Measurements from ENCODE around the gene CCL17. TPM values are rescaled to one million over a fixed set of nuclear protein-coding genes. Genes with fewer than 3 reads are reported as not detected.

CCL17 gene
- total RNA-seq, 1 donor from 2014 or later = not detected

DNA sequence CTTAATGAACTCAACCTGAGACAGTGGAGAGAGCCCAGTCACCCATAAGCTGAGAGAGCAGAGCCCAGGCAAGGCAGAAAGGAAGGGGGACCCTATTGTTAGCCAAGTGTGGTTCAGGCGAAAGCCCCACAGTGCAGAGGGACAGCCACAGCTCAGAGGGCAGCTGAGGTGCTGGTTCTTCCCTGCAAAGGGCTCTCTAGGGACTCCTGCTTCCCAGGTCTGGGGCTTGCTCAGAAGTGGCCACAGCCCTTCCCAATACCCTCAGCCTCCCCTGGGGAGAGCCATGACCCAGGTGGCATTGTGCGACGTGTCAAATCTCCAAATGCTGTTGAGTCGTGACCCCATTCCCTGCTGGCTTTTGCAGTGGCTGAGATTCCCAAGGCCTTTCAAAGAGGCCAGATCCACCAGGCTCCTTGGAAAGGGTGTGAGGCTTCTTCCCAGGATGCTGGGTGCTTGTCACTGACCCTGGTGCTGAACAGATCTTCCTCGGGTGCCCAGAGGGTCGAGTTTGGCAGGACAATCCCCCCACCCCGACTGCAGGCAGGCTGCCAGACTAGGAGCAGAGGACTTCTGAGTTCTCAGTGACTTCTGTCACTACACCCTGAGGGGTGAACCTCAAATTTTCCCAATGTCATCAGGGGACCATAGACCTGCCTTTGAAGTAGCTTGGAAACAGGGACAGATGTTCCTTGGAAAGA is 2.5 kb upstream of the CCL17 start:
- TF ChIP-seq, protein P1, sequence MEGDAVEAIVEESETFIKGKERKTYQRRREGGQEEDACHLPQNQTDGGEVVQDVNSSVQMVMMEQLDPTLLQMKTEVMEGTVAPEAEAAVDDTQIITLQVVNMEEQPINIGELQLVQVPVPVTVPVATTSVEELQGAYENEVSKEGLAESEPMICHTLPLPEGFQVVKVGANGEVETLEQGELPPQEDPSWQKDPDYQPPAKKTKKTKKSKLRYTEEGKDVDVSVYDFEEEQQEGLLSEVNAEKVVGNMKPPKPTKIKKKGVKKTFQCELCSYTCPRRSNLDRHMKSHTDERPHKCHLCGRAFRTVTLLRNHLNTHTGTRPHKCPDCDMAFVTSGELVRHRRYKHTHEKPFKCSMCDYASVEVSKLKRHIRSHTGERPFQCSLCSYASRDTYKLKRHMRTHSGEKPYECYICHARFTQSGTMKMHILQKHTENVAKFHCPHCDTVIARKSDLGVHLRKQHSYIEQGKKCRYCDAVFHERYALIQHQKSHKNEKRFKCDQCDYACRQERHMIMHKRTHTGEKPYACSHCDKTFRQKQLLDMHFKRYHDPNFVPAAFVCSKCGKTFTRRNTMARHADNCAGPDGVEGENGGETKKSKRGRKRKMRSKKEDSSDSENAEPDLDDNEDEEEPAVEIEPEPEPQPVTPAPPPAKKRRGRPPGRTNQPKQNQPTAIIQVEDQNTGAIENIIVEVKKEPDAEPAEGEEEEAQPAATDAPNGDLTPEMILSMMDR (IDR thresholded peaks at IDR 0.05; ENCODE audit: insufficient read depth, low read length, poor library complexity, severe bottlenecking) = no peak
- H3K36me3 ChIP-seq (ENCODE audit: control insufficient read depth, insufficient read depth, low read length) = no peaks in the 10 kb centered on the region
- DNase-seq (ENCODE audit: low read depth) = no peak
- peaks cover 9% of the 10 kb centered on the region for H3K27me3 ChIP-seq (ENCODE audit: control insufficient read depth, insufficient read depth, low read length)
- H3K4me3 ChIP-seq (ENCODE audit: low read depth, low read length) = no peak overlapping the region

- TF ChIP-seq, protein P1 (IDR thresholded peaks at IDR 0.05; ENCODE audit: insufficient read depth, low read length, poor library complexity, severe bottlenecking) = no peak
- H3K4me3 ChIP-seq (ENCODE audit: low read depth, low read length) = no peak overlapping the region
- H3K36me3 ChIP-seq (ENCODE audit: control insufficient read depth, insufficient read depth, low read length) = no peaks in the 10 kb centered on the region
- DNase-seq (ENCODE audit: low read depth) = no peak
- peaks cover 9% of the 10 kb centered on the region for H3K27me3 ChIP-seq (ENCODE audit: control insufficient read depth, insufficient read depth, low read length)
Measured at GRCh38 chr16:57405097-57405496, 530 bp downstream of the CCL17 start.

GRCh38 chr16:57406881-57407280 is 2.3 kb downstream of the CCL17 start:
- no peaks in the 10 kb centered on the region for H3K36me3 ChIP-seq (ENCODE audit: control insufficient read depth, insufficient read depth, low read length)
- DNase-seq (ENCODE audit: low read depth) = no peak
- H3K4me3 ChIP-seq (ENCODE audit: low read depth, low read length) = no peak overlapping the region
- peaks cover 11% of the 10 kb centered on the region for H3K27me3 ChIP-seq (ENCODE audit: control insufficient read depth, insufficient read depth, low read length)
- TF ChIP-seq, protein P1 (IDR thresholded peaks at IDR 0.05; ENCODE audit: insufficient read depth, low read length, poor library complexity, severe bottlenecking) = no peak

GRCh38 chr16:57407521-57408353 is 3.2 kb downstream of the CCL17 start:
- H3K27me3 ChIP-seq (ENCODE audit: control insufficient read depth, insufficient read depth, low read length) = peaks cover 9% of the 10 kb centered on the region
- TF ChIP-seq, protein P1 (IDR thresholded peaks at IDR 0.05; ENCODE audit: insufficient read depth, low read length, poor library complexity, severe bottlenecking) = no peak
- H3K36me3 ChIP-seq (ENCODE audit: control insufficient read depth, insufficient read depth, low read length) = no peaks in the 10 kb centered on the region
- no peak overlapping the region for H3K4me3 ChIP-seq (ENCODE audit: low read depth, low read length)
- DNase-seq (ENCODE audit: low read depth) = no peak

- Histone ChIP-seq H3K27me3 (ENCODE audit: control insufficient read depth, insufficient read depth, low read length) (peaks cover 9% of the 10 kb centered on the region), H3K36me3 (ENCODE audit: control insufficient read depth, insufficient read depth, low read length) (no peaks in the 10 kb centered on the region), H3K4me3 (ENCODE audit: low read depth, low read length) (no peak overlapping the region)
- DNase-seq (ENCODE audit: low read depth) = no peak
- TF ChIP-seq, protein P1 (IDR thresholded peaks at IDR 0.05; ENCODE audit: insufficient read depth, low read length, poor library complexity, severe bottlenecking) = no peak
Measured at GRCh38 chr16:57409065-57409464, 4.5 kb downstream of the CCL17 start.

Data from kidney epithelial cell (primary cell).